Measurements from ENCODE around the gene DTX3.
"Not testable (repeated sequence)": the region's sequence is repeated elsewhere in the genome, so short reads cannot be mapped to it uniquely, and the experiment has no call there.

The DTX3 gene

GRCh38 chr12:57604454-57604991, at the start of gene DTX3:
Gene DTX3 (plus strand): TSS chr12:57604824. CDS start chr12:57606518, 1,694 bp downstream.
- FAIRE-seq = no peak

GRCh38 chr12:57554897-57555296, 49.7 kb upstream of the DTX3 start:
- FAIRE-seq = no peak

GRCh38 chr12:57558864-57559263, 45.8 kb upstream of the DTX3 start:
- no peak for FAIRE-seq

- no peak for FAIRE-seq
These were observed 44.1 kb upstream of the DTX3 start for GRCh38 chr12:57560516-57560915.

GRCh38 chr12:57561117-57561516, 43.5 kb upstream of the DTX3 start:
- not testable (repeated sequence) for FAIRE-seq

- no peak for FAIRE-seq
These were observed 41.3 kb upstream of the DTX3 start for GRCh38 chr12:57563358-57563757.

- no peak for FAIRE-seq
These were observed 40.4 kb upstream of the DTX3 start for GRCh38 chr12:57564178-57564740.

GRCh38 chr12:57568838-57569237, 35.8 kb upstream of the DTX3 start:
- no peak for FAIRE-seq

GRCh38 chr12:57569858-57570257, 34.8 kb upstream of the DTX3 start:
- no peak for FAIRE-seq

GRCh38 chr12:57570438-57570837, 34.2 kb upstream of the DTX3 start:
- not testable (repeated sequence) for FAIRE-seq

- FAIRE-seq = no peak
These were observed 32.5 kb upstream of the DTX3 start for GRCh38 chr12:57571926-57572762.

GRCh38 chr12:57574795-57575194, 29.8 kb upstream of the DTX3 start:
- FAIRE-seq = no peak

- FAIRE-seq = no peak
These were observed 28.6 kb upstream of the DTX3 start for GRCh38 chr12:57575771-57576612.

GRCh38 chr12:57576613-57577160, 27.9 kb upstream of the DTX3 start:
- no peak for FAIRE-seq

- FAIRE-seq = no peak
These were observed 26.5 kb upstream of the DTX3 start for GRCh38 chr12:57577981-57578758.

GRCh38 chr12:57579011-57579410, 25.6 kb upstream of the DTX3 start:
- no peak for FAIRE-seq

GRCh38 chr12:57579677-57580465, 24.8 kb upstream of the DTX3 start:
- FAIRE-seq = no peak

- FAIRE-seq = no peak
These were observed 24.2 kb upstream of the DTX3 start for GRCh38 chr12:57580466-57580795.

- FAIRE-seq = no peak
These were observed 22.8 kb upstream of the DTX3 start for GRCh38 chr12:57581802-57582201.

GRCh38 chr12:57582440-57582839, 22.2 kb upstream of the DTX3 start:
- FAIRE-seq = no peak

Measured in A204.1 (cell line).